ENCODE data around the gene CSH1. TPM values are rescaled to one million over a fixed set of nuclear protein-coding genes. Genes with fewer than 3 reads are reported as not detected.
"Not testable (repeated sequence)": the region's sequence is repeated elsewhere in the genome, so short reads cannot be mapped to it uniquely, and the experiment has no call there.

The CSH1 gene
- total and polyA plus RNA-seq, 4 donors, result 1.3 to 18.1 (median 5.2) TPM; not detected in 1

GRCh38 chr17:63889026-63889848 lies 7.1 kb downstream of the CSH1 start:
- H3K27ac ChIP-seq (ENCODE audit: low read depth, low read length); H3K9me3 ChIP-seq (ENCODE audit: control insufficient read depth, insufficient read depth, low read length); H3K27me3 ChIP-seq (ENCODE audit: control insufficient read depth, insufficient read depth, low read length); H3K4me3 ChIP-seq (ENCODE audit: low read depth, low read length); H3K36me3 ChIP-seq (ENCODE audit: control insufficient read depth, insufficient read depth, low read length); H3K4me1 ChIP-seq (ENCODE audit: control insufficient read depth, insufficient read depth, low read length): not testable (repeated sequence)
- WGBS (ENCODE audit: insufficient coverage), result 35% methylated on average over 2 of the region's 13 CpGs
- DNase-seq (ENCODE audit: low read depth in 4 of 6, low spot score in 6 of 6), result peak in 2 of 6 donors; percentile 47 to 84

- not testable (repeated sequence) for H3K27ac ChIP-seq (ENCODE audit: low read depth, low read length); H3K27me3 ChIP-seq (ENCODE audit: control insufficient read depth, insufficient read depth, low read length); H3K4me3 ChIP-seq (ENCODE audit: low read depth, low read length); H3K4me1 ChIP-seq (ENCODE audit: control insufficient read depth, insufficient read depth, low read length); H3K9me3 ChIP-seq (ENCODE audit: control insufficient read depth, insufficient read depth, low read length); DNase-seq (ENCODE audit: low read depth in 4 of 6, low spot score in 6 of 6); H3K36me3 ChIP-seq (ENCODE audit: control insufficient read depth, insufficient read depth, low read length)
- 97% methylated on average over 6 of the region's 11 CpGs for WGBS (ENCODE audit: insufficient coverage)
Observed at GRCh38 chr17:63885119-63885518, 11.3 kb downstream of the CSH1 start.

- H3K9me3 ChIP-seq (ENCODE audit: control insufficient read depth, insufficient read depth, low read length); DNase-seq (ENCODE audit: low read depth in 4 of 6, low spot score in 6 of 6); H3K4me3 ChIP-seq (ENCODE audit: low read depth, low read length); H3K4me1 ChIP-seq (ENCODE audit: control insufficient read depth, insufficient read depth, low read length); H3K36me3 ChIP-seq (ENCODE audit: control insufficient read depth, insufficient read depth, low read length); H3K27me3 ChIP-seq (ENCODE audit: control insufficient read depth, insufficient read depth, low read length); H3K27ac ChIP-seq (ENCODE audit: low read depth, low read length): not testable (repeated sequence)
- 56% methylated on average over 4 of the region's 9 CpGs for WGBS (ENCODE audit: insufficient coverage)
Observed at GRCh38 chr17:63882626-63883126, 13.7 kb downstream of the CSH1 start.

GRCh38 chr17:63881935-63882601 lies 14.3 kb downstream of the CSH1 start, which contains the start of gene GH2:
TSS of gene GH2 (minus strand) at chr17:63881944. CDS start at chr17:63881801, 143 bp downstream.
- H3K36me3 ChIP-seq (ENCODE audit: control insufficient read depth, insufficient read depth, low read length), result no peaks in the 10 kb centered on the region
- peak in 2 of 6 donors; percentile 26 to 43 for DNase-seq (ENCODE audit: low read depth in 4 of 6, low spot score in 6 of 6)
- 83% methylated on average over 3 of the region's 15 CpGs for WGBS (ENCODE audit: insufficient coverage)
- H3K4me3 ChIP-seq (ENCODE audit: low read depth, low read length), result no peak within 1 kb of the TSS
- no peaks in the 10 kb centered on the region for H3K9me3 ChIP-seq (ENCODE audit: control insufficient read depth, insufficient read depth, low read length)
- H3K27ac ChIP-seq (ENCODE audit: low read depth, low read length), result no peak within 1 kb of the TSS
- no peaks in the 10 kb centered on the region for H3K4me1 ChIP-seq (ENCODE audit: control insufficient read depth, insufficient read depth, low read length)
- H3K27me3 ChIP-seq (ENCODE audit: control insufficient read depth, insufficient read depth, low read length), result no peaks in the 10 kb centered on the region

- H3K4me1 ChIP-seq (ENCODE audit: control insufficient read depth, insufficient read depth, low read length); H3K27ac ChIP-seq (ENCODE audit: low read depth, low read length); H3K36me3 ChIP-seq (ENCODE audit: control insufficient read depth, insufficient read depth, low read length); DNase-seq (ENCODE audit: low read depth in 4 of 6, low spot score in 6 of 6); H3K9me3 ChIP-seq (ENCODE audit: control insufficient read depth, insufficient read depth, low read length); H3K4me3 ChIP-seq (ENCODE audit: low read depth, low read length); H3K27me3 ChIP-seq (ENCODE audit: control insufficient read depth, insufficient read depth, low read length): not testable (repeated sequence)
- WGBS (ENCODE audit: insufficient coverage), result 38% methylated on average over 9 of the region's 11 CpGs
Observed at GRCh38 chr17:63881337-63881736, 15.0 kb downstream of the CSH1 start.

- Histone ChIP-seq H3K9me3 (ENCODE audit: control insufficient read depth, insufficient read depth, low read length) (no peaks in the 10 kb centered on the region), H3K36me3 (ENCODE audit: control insufficient read depth, insufficient read depth, low read length) (no peaks in the 10 kb centered on the region), H3K27ac (ENCODE audit: low read depth, low read length) (no peak overlapping the region), H3K4me3 (ENCODE audit: low read depth, low read length) (no peak overlapping the region), H3K4me1 (ENCODE audit: control insufficient read depth, insufficient read depth, low read length) (no peaks in the 10 kb centered on the region), H3K27me3 (ENCODE audit: control insufficient read depth, insufficient read depth, low read length) (no peaks in the 10 kb centered on the region)
- DNase-seq (ENCODE audit: low read depth in 4 of 6, low spot score in 6 of 6), result no peak
- WGBS (ENCODE audit: insufficient coverage), result 92% methylated on average over 11 of the region's 12 CpGs
Observed at GRCh38 chr17:63880706-63881105, 15.7 kb downstream of the CSH1 start.

- not testable (repeated sequence) for DNase-seq (ENCODE audit: low read depth in 4 of 6, low spot score in 6 of 6); H3K27me3 ChIP-seq (ENCODE audit: control insufficient read depth, insufficient read depth, low read length); H3K4me1 ChIP-seq (ENCODE audit: control insufficient read depth, insufficient read depth, low read length); H3K36me3 ChIP-seq (ENCODE audit: control insufficient read depth, insufficient read depth, low read length); H3K27ac ChIP-seq (ENCODE audit: low read depth, low read length); H3K4me3 ChIP-seq (ENCODE audit: low read depth, low read length); H3K9me3 ChIP-seq (ENCODE audit: control insufficient read depth, insufficient read depth, low read length)
- 96% methylated on average over 6 of the region's 9 CpGs for WGBS (ENCODE audit: insufficient coverage)
Observed at GRCh38 chr17:63878413-63878812, 18.0 kb downstream of the CSH1 start.

- DNase-seq (ENCODE audit: low read depth in 4 of 6, low spot score in 6 of 6); H3K4me3 ChIP-seq (ENCODE audit: low read depth, low read length); H3K27ac ChIP-seq (ENCODE audit: low read depth, low read length); H3K36me3 ChIP-seq (ENCODE audit: control insufficient read depth, insufficient read depth, low read length); H3K4me1 ChIP-seq (ENCODE audit: control insufficient read depth, insufficient read depth, low read length); H3K27me3 ChIP-seq (ENCODE audit: control insufficient read depth, insufficient read depth, low read length); H3K9me3 ChIP-seq (ENCODE audit: control insufficient read depth, insufficient read depth, low read length): not testable (repeated sequence)
- WGBS (ENCODE audit: insufficient coverage), result 86% methylated on average over 2 of the region's 6 CpGs
Observed at GRCh38 chr17:63874693-63875092, 21.7 kb downstream of the CSH1 start.

GRCh38 chr17:63874061-63874626 lies 22.2 kb downstream of the CSH1 start:
- WGBS (ENCODE audit: insufficient coverage), result 85% methylated on average over 2 of the region's 8 CpGs
- DNase-seq (ENCODE audit: low read depth in 4 of 6, low spot score in 6 of 6); H3K4me1 ChIP-seq (ENCODE audit: control insufficient read depth, insufficient read depth, low read length); H3K4me3 ChIP-seq (ENCODE audit: low read depth, low read length); H3K27me3 ChIP-seq (ENCODE audit: control insufficient read depth, insufficient read depth, low read length); H3K27ac ChIP-seq (ENCODE audit: low read depth, low read length); H3K36me3 ChIP-seq (ENCODE audit: control insufficient read depth, insufficient read depth, low read length); H3K9me3 ChIP-seq (ENCODE audit: control insufficient read depth, insufficient read depth, low read length): not testable (repeated sequence)
